IMR-90 (cell line): ENCODE results near the gene SGMS1. TPM values are rescaled to one million over a fixed set of nuclear protein-coding genes. Genes with fewer than 3 reads are reported as not detected.

ENCODE experiments used
- ATAC-seq: fragments of 200-7000 bp; cut with Tn5 transposase; 2 replicates; pipeline ENCODE4 v1.9.1; 2020; ENCODE audit warnings: low read depth, mild to moderate bottlenecking, moderate library complexity
- BruUV-seq: library from RNA; stranded (reverse); fragments of 400-500 nt; replicated peaks from 2 replicates; lab custom pipeline; 2021; lab: Mats Ljungman, UMichigan
- CTCF ChIA-PET: fragments of 300-600 bp; formaldehyde crosslinking; extraction: SDS; loops from one replicate; lab custom pipeline; 2021; ENCODE audit warnings: antibody characterized with exemption; lab: Yijun Ruan, JAX
- POLR2A ChIA-PET: fragments of 300-600 bp; sonication (Branson Sonifier 250); formaldehyde crosslinking; loops from one replicate; lab custom pipeline; 2022; ENCODE audit warnings: antibody characterized with exemption; ENCODE audit not compliant: unreplicated experiment; lab: Charles Lee
- DNase-seq: peaks from one replicate; pipeline ENCODE4 v3.0.0; 2013
- H2AFZ ChIP-seq: replicated peaks from 2 replicates; pipeline ENCODE3; 2013; ENCODE audit warnings: low read length, mild to moderate bottlenecking; ENCODE audit not compliant: poor library complexity
- H2AK5ac ChIP-seq: 2 replicates; pipeline ENCODE4 v1.6.1; 2013; ENCODE audit warnings: low read depth, low read length, inconsistent platforms
- H2AK9ac ChIP-seq: replicated peaks from 2 replicates; pipeline ENCODE3; 2013; ENCODE audit warnings: mild to moderate bottlenecking, low read depth, low read length, moderate library complexity; ENCODE audit not compliant: poor library complexity
- H2BK120ac ChIP-seq: 2 replicates; pipeline ENCODE4 v1.6.1; 2013; ENCODE audit warnings: low read depth, low read length, inconsistent platforms
- H2BK15ac ChIP-seq: 3 replicates; pipeline ENCODE4 v1.6.1; 2013; ENCODE audit warnings: low read depth, low read length, inconsistent platforms
- H2BK20ac ChIP-seq: 2 replicates; pipeline ENCODE4 v1.6.1; 2013; ENCODE audit warnings: low read depth, mild to moderate bottlenecking, inconsistent platforms, low read length, moderate library complexity
- H2BK5ac ChIP-seq: 2 replicates; pipeline ENCODE4 v1.6.1; 2013; ENCODE audit warnings: mild to moderate bottlenecking, low read depth, low read length, inconsistent platforms; ENCODE audit not compliant: poor library complexity, severe bottlenecking
- H3K14ac ChIP-seq: replicated peaks from 2 replicates; pipeline ENCODE4 v1.6.1; 2013; ENCODE audit warnings: low read depth, low read length, inconsistent platforms
- H3K18ac ChIP-seq: 2 replicates; pipeline ENCODE4 v1.6.1; 2013; ENCODE audit warnings: low read depth, low read length, control low read depth
- H3K23ac ChIP-seq: 2 replicates; pipeline ENCODE4 v1.6.1; 2013; ENCODE audit warnings: low read depth, low read length, inconsistent platforms
- H3K27ac ChIP-seq: 2 replicates; pipeline ENCODE4 v1.5.1; 2013; ENCODE audit warnings: mild to moderate bottlenecking, control low read depth, low read length; ENCODE audit not compliant: insufficient read depth
- H3K27me3 ChIP-seq: 2 replicates; pipeline ENCODE4 v1.6.1; 2013; ENCODE audit warnings: low read length; ENCODE audit not compliant: control insufficient read depth, insufficient read depth
- H3K36me3 ChIP-seq: 2 replicates; pipeline ENCODE4 v1.6.1; 2013; ENCODE audit warnings: low read length, mixed read lengths; ENCODE audit not compliant: control insufficient read depth, insufficient read depth
- H3K4ac ChIP-seq: 2 replicates; pipeline ENCODE4 v1.6.1; 2013; ENCODE audit warnings: low read depth, low read length, inconsistent platforms
- H3K4me1 ChIP-seq: 2 replicates; pipeline ENCODE4 v1.6.1; 2013; ENCODE audit warnings: low read length, mixed read lengths; ENCODE audit not compliant: control insufficient read depth, insufficient read depth
- H3K4me2 ChIP-seq: 2 replicates; pipeline ENCODE4 v1.6.1; 2013; ENCODE audit warnings: low read depth, mild to moderate bottlenecking, control low read depth, low read length, moderate library complexity
- H3K4me3 ChIP-seq: 2 replicates; pipeline ENCODE4 v1.5.1; 2013; ENCODE audit warnings: low read depth, mild to moderate bottlenecking, control low read depth, low read length, moderate library complexity; ENCODE audit not compliant: insufficient read depth
- H3K56ac ChIP-seq: 2 replicates; pipeline ENCODE4 v1.6.1; 2013; ENCODE audit warnings: low read length, inconsistent platforms; ENCODE audit not compliant: insufficient read depth; ENCODE audit errors: extremely low read depth
- H3K79me1 ChIP-seq, 2 experiments: 2 replicates each; pipeline ENCODE4 v1.6.1; 2013; ENCODE audit warnings: low read length in 2 of 2, inconsistent platforms in 1 of 2, low read depth in 1 of 2
- H3K9ac ChIP-seq: 2 replicates; pipeline ENCODE4 v1.6.1; 2013; ENCODE audit warnings: low read depth, low read length, control low read depth
- H3K9me1 ChIP-seq: 2 replicates; pipeline ENCODE4 v1.6.1; 2013; ENCODE audit warnings: low read length, inconsistent platforms; ENCODE audit not compliant: insufficient read depth
- H3K9me3 ChIP-seq: 2 replicates; pipeline ENCODE4 v1.6.1; 2013; ENCODE audit warnings: low read length; ENCODE audit not compliant: control insufficient read depth, insufficient read depth
- H4K20me1 ChIP-seq: 2 replicates; pipeline ENCODE4 v1.6.1; 2013; ENCODE audit warnings: low read length, inconsistent platforms; ENCODE audit not compliant: insufficient read depth
- H4K5ac ChIP-seq: 2 replicates; pipeline ENCODE4 v1.6.1; 2013; ENCODE audit warnings: mild to moderate bottlenecking, low read depth, low read length, control low read depth
- H4K8ac ChIP-seq, 2 experiments: 2 replicates each; pipeline ENCODE4 v1.6.1; 2013; ENCODE audit warnings: low read depth in 2 of 2, low read length in 2 of 2, control low read depth in 1 of 2, inconsistent platforms in 1 of 2
- H4K91ac ChIP-seq: 2 replicates; pipeline ENCODE4 v1.6.1; 2013; ENCODE audit warnings: low read depth, low read length, inconsistent platforms; ENCODE audit not compliant: insufficient read depth
- CEBPB ChIP-seq: IDR thresholded peaks from 2 replicates; pipeline ENCODE4 v1.6.1; 2012; ENCODE audit warnings: low read depth, low read length, improper control_type of control experiment
- CTCF ChIP-seq: conservative IDR thresholded peaks from 2 replicates; pipeline ENCODE4 v1.5.1; 2012; ENCODE audit warnings: mild to moderate bottlenecking, low read depth, low read length, improper control_type of control experiment
- WGBS, 2 experiments: methylation state at CpG; one replicate each; pipeline versions ENCODE4 v1.1.5 to v1.1.7; 2013; ENCODE audit warnings: missing lambda C conversion rate in 2 of 2; ENCODE audit not compliant: insufficient read length in 1 of 2; ENCODE audit errors: extremely low coverage in 2 of 2; 5-methylcytosine and 5-hydroxymethylcytosine counted together
- dilution Hi-C: fragments of 300-500 bp; cut with HindIII; formaldehyde crosslinking; loops from one replicate; pipeline ENCODE4 v1.14.3; 2018; ENCODE audit warnings: low sequenced_read_pairs; ENCODE audit not compliant: unreplicated experiment
- in situ Hi-C: fragments of 300-500 bp; cut with MboI; formaldehyde crosslinking; loops from 3 replicates; pipeline ENCODE4 v1.14.3; 2019; ENCODE audit warnings: low sequenced_read_pairs, inconsistent platforms, mixed read lengths
- intact Hi-C: fragments of 100-400 bp; cut with micrococcal nuclease; formaldehyde crosslinking; loops from 2 replicates; pipeline ENCODE4 v1.10.0; 2022
- polyA plus RNA-seq, 3 experiments: library from polyadenylated mRNA; depleted of rRNA; stranded (reverse); fragments of >200 nt; gene quantifications; 2 replicates each; pipeline ENCODE4 v1.2.3, GENCODE V29; 2012; ENCODE audit warnings: low replicate concordance in 1 of 3
- total RNA-seq: library from RNA; depleted of rRNA; stranded (reverse); fragments of >200 nt; gene quantifications from 2 replicates; pipeline ENCODE4 v1.2.3, GENCODE V29; 2012

Gene SGMS1
- total and polyA plus RNA-seq, 2 of the 4 experiments (the other 2 are of a cell fraction): 9.8 to 30.8 TPM

- H2AK5ac ChIP-seq: no peak overlapping the region
- TF ChIP-seq CEBPB (peak; percentile 75), CTCF (no peak)
- H2BK5ac ChIP-seq: no peak overlapping the region
- H3K18ac ChIP-seq: peak overlapping the region; percentile 44; the same call in 1 of the 2 replicates
- no peak overlapping the region for H3K23ac ChIP-seq
- no peak overlapping the region for H3K27ac ChIP-seq
- DNase-seq (no peak), ATAC-seq (no peak)
- no peaks in the 10 kb centered on the region for H3K9me3 ChIP-seq
- H2AK9ac ChIP-seq: no peak overlapping the region
- ChIA-PET POLR2A (no interaction called here), CTCF (no interaction called here)
- H4K5ac ChIP-seq: peak overlapping the region; percentile 26; the same call in 1 of the 2 replicates
- H3K9ac ChIP-seq: no peak overlapping the region
- no peaks in the 10 kb centered on the region for H3K27me3 ChIP-seq
- H4K91ac ChIP-seq: no peak overlapping the region
- intact Hi-C loops (no loop called here), dilution Hi-C loops (no loop called here), in situ Hi-C loops (no loop called here)
- no peak overlapping the region for H3K4ac ChIP-seq
- H3K36me3 ChIP-seq: no peaks in the 10 kb centered on the region
- no peak overlapping the region for H3K4me3 ChIP-seq
- H3K4me2 ChIP-seq: no peak overlapping the region
- 0 out of 2 replicates have a peak overlapping the region, but pooled peaks have one; percentile 30 for H2BK20ac ChIP-seq
- no peak overlapping the region for H3K56ac ChIP-seq
- H3K4me1 ChIP-seq: peaks cover 18% of the 10 kb centered on the region
- no peak overlapping the region for H4K8ac ChIP-seq
- peak overlapping the region; percentile 43; the same call in 1 of the 2 replicates for H3K14ac ChIP-seq
- H2BK15ac ChIP-seq: no peak overlapping the region
- 95% methylated on average over 3 of the region's 6 CpGs; no CpG with 5 or more reads in 1 of the 2 experiments for WGBS, 2 experiments
- H3K9me1 ChIP-seq: peaks cover 11% of the 10 kb centered on the region
- no peak overlapping the region for H2AFZ ChIP-seq
- H4K20me1 ChIP-seq: peaks cover 17% of the 10 kb centered on the region; the same call in 1 of the 2 replicates
- peaks cover 22 to 56% of the 10 kb centered on the region in 2 experiments for H3K79me1 ChIP-seq
- H2BK120ac ChIP-seq: 0 out of 2 replicates have a peak overlapping the region, but pooled peaks have one; percentile 7
- BruUV-seq: no TSS peak
These were observed 20.5 kb downstream of the SGMS1 start for GRCh38 chr10:50603151-50603850.
